GM04503 (cell line): Measurements from ENCODE around the gene C10orf71.

Source experiments
- DNase-seq: peaks from one replicate; pipeline ENCODE4 v3.0.0-alpha.2; 2012; ENCODE audit warnings: low read depth

Gene C10orf71

DNA sequence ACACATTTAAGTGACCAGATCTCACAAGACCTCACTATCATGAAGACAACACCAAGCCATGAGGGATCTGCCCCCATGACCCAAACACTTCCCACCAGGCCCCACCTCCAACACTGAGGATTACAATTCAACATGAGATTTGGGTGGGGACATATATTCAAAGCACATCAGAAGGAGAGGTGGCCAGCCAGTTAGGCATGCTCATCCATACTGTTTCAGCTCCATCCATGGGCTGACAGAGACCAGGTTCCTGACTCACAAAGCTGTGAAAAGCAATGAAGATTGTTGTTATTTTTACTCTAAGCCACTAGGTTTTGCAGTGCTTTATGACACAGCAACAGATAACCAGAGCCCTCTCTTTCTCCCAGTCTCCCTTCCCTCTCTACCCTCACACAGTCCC, 36.0 kb downstream of the C10orf71 start:
- no peak for DNase-seq

DNA sequence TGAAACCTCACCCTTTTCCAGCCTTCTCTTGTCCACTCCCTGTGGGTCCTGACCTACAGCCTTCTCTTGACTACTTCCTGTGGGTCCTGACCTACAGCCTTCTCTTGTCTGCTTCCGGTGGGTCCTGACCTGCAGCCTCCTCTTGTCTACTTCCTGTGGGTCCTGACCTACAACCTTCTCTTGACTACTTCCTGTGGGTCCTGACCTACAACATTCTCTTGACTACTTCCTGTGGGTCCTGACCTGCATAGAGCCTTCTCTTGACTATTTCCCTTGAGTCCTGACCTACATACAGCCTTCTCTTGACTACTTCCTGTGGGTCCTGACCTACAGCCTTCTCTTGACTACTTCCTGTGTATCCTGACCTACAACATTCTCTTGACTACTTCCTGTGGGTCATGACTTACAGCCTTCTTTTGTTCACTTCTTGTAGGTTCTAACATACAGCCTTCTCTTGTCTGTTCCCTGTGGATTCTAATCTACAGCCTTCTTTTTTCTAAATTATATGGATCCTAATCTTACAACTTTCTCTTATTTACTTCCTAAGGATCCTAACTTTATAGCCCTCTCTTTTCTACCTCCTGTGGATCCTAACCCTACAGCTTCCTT, 36.5 kb downstream of the C10orf71 start:
- DNase-seq, result no peak

DNA sequence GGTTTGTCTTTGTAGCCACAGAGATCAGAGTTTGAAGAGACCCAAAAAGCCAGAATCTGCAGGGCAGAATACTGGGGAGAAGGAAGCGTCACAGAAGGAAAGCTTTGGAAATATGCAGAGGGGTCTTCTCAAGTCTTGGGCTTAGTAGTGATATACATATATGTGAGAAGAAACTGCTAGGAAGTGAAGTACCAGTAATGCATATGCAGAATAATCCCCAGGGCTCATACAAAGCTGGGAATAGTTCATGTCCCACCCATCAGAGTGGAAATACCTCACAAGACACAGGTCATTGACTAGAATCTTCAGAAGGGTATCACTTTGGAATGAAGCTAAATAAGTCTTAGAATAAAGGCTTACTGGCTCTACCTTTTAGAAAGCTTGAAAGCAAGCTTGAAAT, 39.6 kb downstream of the C10orf71 start:
- DNase-seq, result no peak

DNA sequence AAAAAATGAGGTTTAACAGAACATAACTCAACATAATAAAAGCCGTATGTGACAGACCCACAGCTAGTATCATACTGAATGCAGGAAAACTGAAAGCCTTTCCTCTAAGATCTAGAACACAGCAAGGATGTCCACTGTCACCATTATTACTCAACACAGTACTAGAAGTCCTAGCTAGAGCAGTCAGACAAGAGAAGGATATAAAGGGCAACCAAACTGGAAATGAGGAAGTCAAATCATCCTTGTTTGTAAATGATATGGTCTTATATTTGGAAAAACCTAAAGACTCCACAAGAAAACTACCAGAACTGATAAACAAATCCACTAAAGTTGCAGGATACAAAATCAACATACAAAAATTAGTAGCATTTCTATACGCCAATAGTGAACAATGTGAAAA, 45.9 kb downstream of the C10orf71 start:
- no peak for DNase-seq

DNA sequence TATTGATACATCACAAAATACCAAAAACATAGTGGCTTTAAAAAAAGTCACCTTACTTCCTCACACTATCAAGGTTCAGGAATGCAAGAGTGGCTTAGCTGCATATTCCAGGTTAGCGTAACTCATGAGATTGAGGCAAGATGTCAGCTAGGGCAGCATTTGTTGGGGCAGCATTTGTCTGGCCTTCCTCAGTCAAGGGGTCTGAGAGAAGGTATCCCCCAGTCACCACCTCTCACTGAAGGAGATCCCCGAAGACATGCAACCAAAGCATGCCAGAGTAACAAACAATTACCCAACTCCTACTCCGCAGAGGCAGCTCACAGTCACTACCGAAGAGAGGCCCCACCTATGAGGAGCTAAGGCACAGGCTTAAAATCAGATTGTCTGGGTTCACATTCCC, 48.4 kb downstream of the C10orf71 start:
- DNase-seq, result no peak

DNA sequence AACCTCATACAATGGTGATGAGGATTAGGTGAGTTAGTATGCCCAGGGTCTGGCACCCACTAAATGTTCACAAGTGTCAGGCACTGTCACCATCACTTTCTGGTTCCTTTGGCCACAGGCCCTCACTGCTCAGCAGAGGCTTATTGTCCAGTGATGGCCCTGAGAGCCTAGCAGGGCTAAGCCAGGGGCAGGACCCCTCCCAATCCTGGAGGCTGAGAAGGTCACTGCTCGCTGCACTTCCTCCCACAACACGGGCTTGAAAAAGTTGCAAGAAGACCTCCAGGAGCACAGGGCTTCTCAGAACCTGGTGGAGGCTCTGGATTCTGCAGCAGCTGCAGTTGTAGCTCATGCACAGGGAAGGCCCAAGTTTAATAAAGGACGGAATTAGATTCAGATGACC, 48.9 kb downstream of the C10orf71 start:
- no peak for DNase-seq

DNA sequence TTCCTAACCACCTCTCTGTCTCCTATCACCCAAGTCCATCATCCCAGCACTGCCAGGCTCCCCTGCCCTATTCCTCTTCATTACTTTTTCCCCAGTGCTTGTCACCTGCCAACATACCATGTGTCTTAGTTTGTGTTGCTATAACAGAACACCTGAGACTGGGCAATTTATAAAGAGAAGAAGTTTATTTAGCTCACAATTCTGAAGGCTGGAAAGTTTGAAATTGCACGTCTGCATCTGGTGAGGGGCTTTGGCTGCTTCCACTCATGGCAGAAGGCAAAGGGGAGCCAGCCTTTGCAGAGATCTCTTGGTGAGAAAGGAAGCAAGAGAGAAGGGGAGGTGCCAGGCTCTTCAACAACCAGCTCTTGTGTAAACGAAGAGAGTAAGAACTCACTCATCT, 49.6 kb downstream of the C10orf71 start:
- no peak for DNase-seq

DNA sequence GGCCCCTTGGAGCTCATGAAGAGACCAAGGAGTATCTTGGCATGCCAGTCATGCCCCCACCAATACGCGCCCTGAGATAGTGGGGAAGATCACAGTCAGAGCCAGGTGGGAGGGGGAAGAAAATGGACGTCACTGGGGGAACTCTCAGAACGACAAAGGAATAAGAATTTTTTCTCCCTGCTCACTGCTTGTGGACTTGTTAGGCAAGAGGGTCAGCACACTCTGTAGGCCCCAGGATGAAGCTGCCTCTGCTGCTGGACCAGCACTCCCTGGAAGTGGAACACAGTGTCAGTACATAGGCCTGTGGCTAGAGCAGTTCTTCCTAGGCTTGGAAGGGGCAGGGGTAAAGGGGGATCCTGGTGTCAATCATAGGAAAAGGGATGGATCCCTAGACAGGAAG, 50.4 kb downstream of the C10orf71 start:
- no peak for DNase-seq

DNA sequence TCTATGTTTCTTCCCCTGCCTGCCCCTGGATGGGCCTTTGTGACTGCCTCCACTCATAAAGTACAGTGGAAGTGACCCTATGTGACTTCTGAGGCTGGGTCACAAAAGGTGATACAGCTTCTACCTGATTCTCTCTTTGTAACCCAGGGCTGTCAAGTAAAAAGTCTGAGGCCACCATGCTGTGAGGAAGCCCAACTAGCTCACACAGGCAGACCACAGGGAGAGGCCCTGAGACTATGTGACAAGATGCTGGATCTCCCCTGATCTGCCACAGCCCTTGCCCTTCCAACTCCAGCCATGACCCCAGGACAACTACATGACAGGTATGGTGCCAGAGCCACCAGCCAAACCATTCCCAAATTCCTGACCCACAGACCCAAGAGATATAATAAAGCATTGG, 51.2 kb downstream of the C10orf71 start:
- no peak for DNase-seq

DNA sequence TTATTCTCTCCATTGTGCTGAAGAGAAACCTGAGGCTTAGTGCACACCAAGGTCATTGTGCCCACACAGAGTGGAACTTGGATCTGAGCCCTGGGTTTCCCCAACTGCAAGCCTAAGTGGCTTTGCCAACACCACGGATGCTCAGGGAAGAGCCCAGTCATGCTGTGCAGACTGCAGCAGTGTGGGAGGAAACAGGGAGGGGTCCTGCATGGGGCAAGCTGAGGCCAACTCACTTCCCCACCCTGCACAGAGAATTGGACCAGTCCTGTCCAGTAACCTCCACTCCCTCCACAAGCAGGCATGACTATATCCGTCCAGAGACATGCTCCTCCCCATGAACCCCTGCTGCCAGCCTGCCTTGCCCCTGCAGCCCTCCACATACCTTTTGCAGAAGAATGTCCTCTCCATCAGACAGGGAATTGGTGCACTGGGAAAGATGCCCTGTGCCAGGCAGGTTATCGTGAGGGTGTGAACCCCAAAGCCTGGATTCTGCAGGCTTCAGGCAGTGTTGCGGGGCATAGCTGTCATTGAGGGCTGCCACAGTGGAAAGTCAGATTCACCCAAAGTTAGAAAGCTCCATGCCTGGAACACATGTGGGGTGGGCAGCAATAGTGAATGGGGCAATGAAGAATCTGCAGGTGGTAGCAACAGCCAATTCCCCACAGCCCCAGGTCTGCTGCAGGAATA, 52.0 kb downstream of the C10orf71 start:
- no peak for DNase-seq

DNA sequence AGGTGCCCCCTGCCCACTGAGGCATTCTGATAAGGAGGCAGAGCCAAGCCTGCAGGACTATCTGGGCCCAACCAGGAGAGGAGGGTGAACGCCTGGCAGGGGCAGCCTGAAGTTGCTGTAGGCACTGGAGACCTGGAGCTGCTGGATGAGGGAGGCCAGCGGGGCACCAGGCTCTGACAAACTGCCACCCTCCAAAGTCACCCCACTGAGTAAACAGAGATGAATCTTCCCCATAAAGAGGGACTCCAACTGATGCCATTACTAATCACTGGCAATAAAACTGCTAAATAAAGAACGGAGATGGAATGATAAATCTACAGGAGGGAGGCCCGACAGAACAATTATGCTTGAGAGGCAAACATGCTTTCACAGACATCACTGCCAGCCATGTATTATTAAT, 52.7 kb downstream of the C10orf71 start:
- no peak for DNase-seq

DNA sequence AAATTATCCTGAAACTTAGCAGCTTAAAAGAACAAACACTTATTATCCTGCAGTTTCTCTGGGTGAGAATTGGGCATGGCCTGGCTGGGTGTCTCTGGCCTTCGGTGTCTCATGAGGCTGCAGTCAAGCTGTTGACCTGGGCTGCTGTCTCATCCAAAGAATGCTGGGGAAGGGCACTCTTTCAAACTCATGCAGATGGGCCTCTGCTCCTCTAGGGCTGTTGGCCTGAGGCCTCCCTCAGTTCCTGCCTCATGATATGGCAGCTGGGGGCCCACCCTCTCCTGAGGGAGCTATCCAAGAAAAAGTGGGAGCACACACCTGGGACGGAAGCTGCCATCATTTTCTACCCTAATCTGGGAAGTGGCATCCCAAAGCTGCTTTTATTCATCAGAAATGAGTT, 53.4 kb downstream of the C10orf71 start:
- no peak for DNase-seq

DNA sequence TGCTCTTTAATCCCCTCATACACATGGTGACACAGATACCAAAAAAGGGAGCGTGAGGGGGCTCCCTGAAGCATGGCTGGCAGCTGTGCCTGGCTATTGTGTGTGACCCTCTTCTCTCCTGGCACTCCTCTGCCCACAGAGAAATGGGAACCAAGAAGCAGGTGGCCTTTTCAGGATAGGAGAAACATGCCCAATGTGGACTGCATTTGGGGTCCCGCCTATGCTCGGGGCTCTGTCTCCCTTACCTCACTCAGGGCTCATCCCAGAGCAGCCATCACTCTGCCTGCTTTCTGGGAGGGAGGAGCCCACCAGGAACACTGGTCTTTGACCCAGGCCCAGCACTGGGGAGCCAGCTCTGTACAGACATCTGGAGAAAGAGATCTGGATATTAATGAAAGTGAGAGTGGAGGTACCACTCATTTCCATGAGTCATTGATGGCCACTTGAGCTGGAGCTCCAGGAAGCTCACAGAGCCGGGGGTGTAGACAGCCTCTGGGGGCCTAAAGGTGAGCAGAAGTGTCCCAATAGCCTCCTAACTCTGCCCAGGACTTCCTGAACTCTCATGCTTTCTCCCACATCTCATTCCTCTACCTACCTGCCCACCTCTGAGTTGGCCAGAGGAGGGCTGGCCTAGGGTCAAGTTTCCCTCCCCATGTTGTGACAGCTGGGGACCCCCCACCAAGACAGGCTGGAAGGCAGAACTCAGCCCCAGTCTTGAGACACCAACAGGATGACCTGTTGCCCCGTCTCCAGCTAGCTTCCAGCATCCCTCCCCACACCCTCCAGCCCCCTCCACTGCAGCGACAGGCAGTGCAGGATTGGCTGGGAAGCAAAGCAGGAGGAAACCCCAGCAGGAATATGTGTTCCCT, 54.3 kb downstream of the C10orf71 start:
- DNase-seq, result no peak

DNA sequence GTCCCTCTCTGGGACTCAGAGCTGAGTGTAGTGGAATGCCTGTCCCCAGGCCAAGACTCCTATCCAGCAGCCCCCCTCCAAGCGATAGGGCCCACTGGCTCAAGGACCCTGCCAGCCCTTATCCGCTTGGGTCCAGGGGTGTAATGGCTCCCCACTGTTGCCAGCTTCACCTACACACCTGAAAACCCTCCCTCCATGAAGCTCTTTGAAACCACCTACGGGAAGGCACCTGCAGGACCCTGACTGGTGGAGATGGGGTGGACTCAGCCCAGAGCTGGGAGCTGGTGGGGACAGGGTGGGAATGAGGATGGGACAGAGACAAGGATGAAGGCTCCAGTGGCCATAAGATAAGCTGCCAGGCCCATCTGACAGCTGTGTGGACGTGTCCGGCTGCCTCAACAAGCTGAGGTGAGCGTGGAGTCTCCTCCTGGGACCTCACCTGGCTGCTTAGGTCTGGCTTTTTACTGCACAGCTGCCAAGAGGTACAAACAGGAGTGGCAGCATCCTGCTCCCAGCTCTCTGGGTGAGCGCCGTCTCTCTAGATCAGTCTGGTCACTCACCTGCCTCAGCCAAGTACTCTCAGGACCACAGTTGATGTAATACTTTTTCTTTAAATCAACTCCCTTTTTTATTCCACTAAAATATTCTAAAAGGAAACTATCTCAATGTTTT, 55.1 kb downstream of the C10orf71 start:
- no peak for DNase-seq

DNA sequence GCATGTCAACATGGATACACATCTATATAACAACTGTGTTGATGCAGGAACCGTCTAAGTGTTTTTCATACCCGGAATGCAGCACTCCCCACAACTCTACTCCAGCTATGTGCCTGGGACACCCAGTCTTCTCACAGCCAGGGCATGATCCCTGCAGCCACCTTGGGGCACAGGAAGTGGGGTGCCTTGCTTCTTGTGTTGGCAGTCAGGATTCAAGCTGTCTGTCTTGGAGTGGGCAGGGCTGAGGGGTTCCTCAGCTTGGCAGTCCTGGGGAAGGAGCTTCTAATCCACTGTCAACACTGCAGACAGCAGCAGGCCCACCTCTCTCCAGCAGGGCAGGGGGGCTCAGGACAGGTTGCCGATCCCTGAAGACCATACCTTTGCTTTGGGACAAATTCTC, 55.6 kb downstream of the C10orf71 start:
- no peak for DNase-seq

DNA sequence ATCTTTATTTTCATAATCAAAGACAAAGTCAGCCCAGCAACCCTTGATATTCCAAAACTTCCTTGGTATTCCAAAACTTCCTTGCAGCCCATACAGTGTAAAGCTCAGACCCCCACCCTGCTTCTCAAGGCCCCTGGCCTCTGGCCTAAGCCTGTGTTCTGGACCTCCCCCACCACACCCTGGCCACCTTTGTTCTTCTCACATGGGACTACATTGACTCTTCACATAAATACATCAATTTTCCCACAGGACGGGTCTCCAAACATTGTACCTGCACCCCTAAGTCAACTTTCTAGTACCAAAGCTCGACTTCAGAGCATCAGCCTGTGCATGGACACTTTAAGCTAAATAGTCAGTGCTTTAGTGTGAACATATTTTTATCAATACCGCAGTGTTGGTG, 56.3 kb downstream of the C10orf71 start:
- no peak for DNase-seq

DNA sequence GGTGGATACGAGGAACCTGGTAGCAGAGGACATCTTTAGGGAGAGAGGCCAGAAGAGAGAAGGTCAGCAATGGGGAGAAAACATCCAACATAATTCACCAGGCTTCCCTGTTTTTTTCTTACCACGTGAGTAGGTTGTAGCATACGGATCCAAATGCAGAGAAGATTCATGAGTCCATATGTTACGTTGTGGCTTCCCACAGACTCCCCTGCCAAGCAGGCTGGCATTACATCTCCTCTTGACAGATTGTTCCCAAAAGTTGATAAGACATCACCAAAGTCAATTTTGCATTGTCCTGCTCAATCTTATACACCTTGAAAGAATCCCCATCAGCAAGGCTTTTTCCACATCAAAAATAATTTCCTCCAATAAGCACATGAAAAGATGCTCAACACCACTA, 57.2 kb downstream of the C10orf71 start:
- DNase-seq, result no peak

DNA sequence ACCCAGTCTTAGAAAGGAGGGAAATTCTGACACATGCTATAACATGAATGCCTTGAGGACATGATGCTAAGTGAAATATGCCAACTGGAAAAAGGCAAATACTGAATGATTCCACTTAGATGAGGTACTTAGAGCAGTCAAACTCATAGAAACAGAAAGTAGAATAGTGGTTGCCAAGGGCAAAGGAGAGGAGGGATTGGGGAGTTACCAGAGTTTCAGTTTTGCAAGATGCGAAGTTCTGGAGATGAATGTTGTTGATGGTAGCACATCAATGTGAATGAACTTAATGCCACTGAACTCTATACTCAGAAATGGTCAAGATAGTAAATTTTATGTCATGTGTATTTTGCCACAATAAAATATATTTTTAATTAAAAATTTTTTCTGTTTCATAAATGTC, 58.0 kb downstream of the C10orf71 start:
- no peak for DNase-seq

DNA sequence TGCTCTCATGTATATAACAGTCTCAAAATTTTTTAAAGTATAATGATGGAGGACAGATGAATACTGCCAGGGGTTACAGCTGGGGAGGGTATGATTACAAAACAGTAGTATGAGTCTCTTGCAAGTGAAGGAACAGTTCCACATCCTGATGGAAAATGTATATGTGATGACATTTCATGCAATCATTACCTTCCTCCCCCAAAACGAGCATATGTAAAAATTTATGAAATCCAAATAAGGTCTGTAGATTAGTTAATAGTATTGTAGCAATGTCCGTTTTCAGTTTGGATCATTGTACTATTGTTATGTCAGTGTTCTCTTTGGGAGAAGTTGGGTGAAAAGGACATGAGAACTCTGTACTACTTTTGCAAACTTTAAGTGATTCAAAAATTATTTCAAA, 58.9 kb downstream of the C10orf71 start:
- DNase-seq, result no peak

DNA sequence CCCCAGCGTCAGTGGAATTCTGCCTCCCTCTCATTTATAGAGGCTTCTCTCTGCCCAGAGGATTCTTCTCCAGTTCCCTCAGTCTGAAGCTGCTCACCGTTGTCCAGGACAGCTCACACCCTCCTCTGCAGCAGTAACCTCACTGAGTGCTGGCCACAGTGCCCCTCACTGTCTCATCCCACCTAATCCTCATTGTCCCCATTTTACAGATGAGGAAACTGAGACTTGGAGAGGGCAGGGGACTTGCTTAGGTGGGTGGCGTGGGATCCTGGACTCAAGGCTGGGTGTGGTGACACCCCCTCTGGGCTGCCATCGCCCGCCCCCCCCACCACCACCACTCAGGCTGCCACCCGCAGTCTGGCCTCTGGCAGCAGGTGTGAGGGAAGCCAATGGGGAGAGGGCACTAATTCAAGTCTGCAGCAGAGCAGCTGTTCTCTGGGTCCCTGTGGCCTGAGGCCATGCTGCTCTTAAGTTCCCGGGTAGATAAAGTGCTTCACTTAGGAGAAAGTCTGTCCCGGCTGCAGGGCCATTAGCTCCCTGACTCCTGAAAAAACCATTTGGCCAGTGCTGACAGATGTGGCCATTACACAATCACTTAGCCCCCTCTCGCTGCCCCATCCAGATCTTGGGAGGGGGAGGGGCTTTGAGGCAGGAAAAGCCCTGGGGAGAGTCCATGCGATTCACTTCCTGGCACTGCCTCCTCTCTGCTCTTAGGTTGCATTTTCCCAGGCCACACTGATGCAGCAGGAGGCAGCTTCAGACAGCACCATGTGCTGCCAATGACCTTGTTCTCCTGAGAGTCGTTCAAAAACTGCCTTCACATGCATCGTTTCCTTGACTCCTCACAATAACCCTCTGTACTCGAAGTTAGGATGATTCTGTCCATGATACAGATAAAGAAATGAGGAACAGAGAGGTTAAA, 60.6 kb downstream of the C10orf71 start:
- DNase-seq, result no peak
